K562 (cell line): ENCODE data around the gene SLTM. TPM values are rescaled to one million over a fixed set of nuclear protein-coding genes. Genes with fewer than 3 reads are reported as not detected.

ENCODE experiments used
- CBX3 ChIP-seq, 2 experiments: IDR thresholded peaks; 1 replicate in 1 of 2; 2 replicates in 1 of 2; pipeline ENCODE4 v1.6.1; 2012; ENCODE audit warnings: inconsistent platforms in 2 of 2, low read length in 2 of 2, borderline replicate concordance in 1 of 2, control low read depth in 1 of 2
- CBX8 ChIP-seq: fragments of 200-600 bp; sonication (generic); IDR thresholded peaks from 2 replicates; pipeline ENCODE4 v1.6.1; 2012; ENCODE audit warnings: borderline replicate concordance, mixed run types, low read depth, mild to moderate bottlenecking, moderate library complexity, mixed read lengths, low read length, control low read depth, inconsistent platforms; ENCODE audit not compliant: poor library complexity, severe bottlenecking; ENCODE audit errors: extremely low read depth
- CREB1 ChIP-seq, 2 experiments: sonication (generic) in 1 of 2; formaldehyde crosslinking in 1 of 2; IDR thresholded peaks; 2 replicates each; pipeline versions ENCODE4 v1.6.1 to v1.8.0; 2012 to 2022; ENCODE audit warnings: inconsistent platforms in 1 of 2, mild to moderate bottlenecking in 1 of 2, missing genetic modification reagents in 1 of 2, moderate library complexity in 1 of 2
- E2F3 ChIP-seq: fragments of 250-450 bp; sonication (Bioruptor Pico); IDR thresholded peaks from 2 replicates; pipeline ENCODE4 v1.4.0; 2020; ENCODE audit warnings: mild to moderate bottlenecking
- HIVEP1 ChIP-seq: fragments of 250-450 bp; sonication (Bioruptor Pico); IDR thresholded peaks from 2 replicates; pipeline ENCODE4 v1.4.0; 2020; ENCODE audit warnings: mild to moderate bottlenecking
- HNRNPUL1 ChIP-seq: fragments of 200-400 bp; formaldehyde crosslinking; IDR thresholded peaks from 2 replicates; pipeline ENCODE4 v1.6.1; 2017; ENCODE audit warnings: low read length
- MYC ChIP-seq, 2 experiments: fragments of 250-450 bp in 1 of 2; sonication (Bioruptor Pico) in 1 of 2; IDR thresholded peaks; 2 replicates each; pipeline versions ENCODE4 v1.5.1 to v1.6.1; 2012 to 2021; ENCODE audit warnings: low read depth in 2 of 2, borderline replicate concordance in 1 of 2, improper control_type of control experiment in 1 of 2, low read length in 1 of 2, mild to moderate bottlenecking in 1 of 2, moderate library complexity in 1 of 2
- NFE2 ChIP-seq: IDR thresholded peaks from 2 replicates; pipeline ENCODE4 v1.6.1; 2014; ENCODE audit warnings: antibody characterized with exemption, low read depth
- PHB2 ChIP-seq: fragments of 450-650 bp; IDR thresholded peaks from 2 replicates; pipeline ENCODE4 v1.6.1; 2017; ENCODE audit warnings: low read depth
- PHF20 ChIP-seq: fragments of 450-650 bp; IDR thresholded peaks from 2 replicates; pipeline ENCODE4 v1.6.1; 2018; ENCODE audit not compliant: partially characterized antibody
- SMAD4 ChIP-seq: fragments of 250-450 bp; sonication (Bioruptor Pico); conservative IDR thresholded peaks from 2 replicates; pipeline ENCODE4 v1.8.0; 2021; ENCODE audit warnings: inconsistent platforms, mild to moderate bottlenecking, moderate library complexity
- THRAP3 ChIP-seq: fragments of 450-650 bp; IDR thresholded peaks from 2 replicates; pipeline ENCODE4 v1.6.1; 2016; ENCODE audit warnings: mild to moderate bottlenecking, inconsistent platforms, borderline replicate concordance
- U2AF1 ChIP-seq: fragments of 200-400 bp; formaldehyde crosslinking; optimal IDR thresholded peaks from 2 replicates; pipeline ENCODE3; 2017; ENCODE audit warnings: mild to moderate bottlenecking, low read depth, low read length, moderate library complexity
- YBX1 ChIP-seq: fragments of 450-650 bp; IDR thresholded peaks from 2 replicates; pipeline ENCODE4 v1.7.1; 2016; ENCODE audit warnings: mild to moderate bottlenecking
- ZBTB8A ChIP-seq: fragments of 450-650 bp; IDR thresholded peaks from 2 replicates; pipeline ENCODE4 v1.6.1; 2018; ENCODE audit warnings: mild to moderate bottlenecking, moderate library complexity; ENCODE audit not compliant: partially characterized antibody
- ZNF124 ChIP-seq: sonication (generic); formaldehyde crosslinking; IDR thresholded peaks from 2 replicates; pipeline ENCODE4 v1.8.1; 2022; ENCODE audit warnings: missing genetic modification reagents
- ZNF239 ChIP-seq: fragments of 250-450 bp; sonication (Bioruptor Pico); IDR thresholded peaks from 2 replicates; pipeline ENCODE4 v1.4.0; 2020; ENCODE audit warnings: mild to moderate bottlenecking
- ZNF24 ChIP-seq: fragments of 450-650 bp; IDR thresholded peaks from 2 replicates; pipeline ENCODE4 v1.6.1; 2016
- ZNF551 ChIP-seq: fragments of 250-450 bp; sonication (Bioruptor Pico); IDR thresholded peaks from 2 replicates; pipeline ENCODE4 v1.5.0; 2021; ENCODE audit warnings: mild to moderate bottlenecking, moderate library complexity
- ZNF644 ChIP-seq: fragments of 200-800 bp; sonication (Bioruptor generic); IDR thresholded peaks from 2 replicates; pipeline ENCODE4 v1.6.1; 2016; ENCODE audit warnings: low read depth, missing genetic modification characterization, missing compliant biosample characterization
- polyA plus RNA-seq, 8 experiments: library from polyadenylated mRNA; depleted of rRNA in 4 of 8; stranded (reverse) in 5 of 8; unstranded in 3 of 8; fragments of >200 nt; fragmentation: Nextera tagmentation in 2 of 8; fragmentation: Illumina TruSeq in 1 of 8; extraction: Ambion mirVana in 2 of 8; extraction: Trizol in 1 of 8; gene quantifications; 2 replicates each; pipeline versions ENCODE4 v1.2.1 to v1.2.3, GENCODE V29; 2011 to 2014; ENCODE audit warnings: inconsistent platforms in 1 of 8, missing spikeins in 1 of 8
- total RNA-seq, 7 experiments: library from RNA; depleted of rRNA in 6 of 7; stranded (reverse); fragments of >200 nt in 6 of 7; fragmentation: Illumina TruSeq in 2 of 7; extraction: Trizol in 2 of 7; gene quantifications; 2 replicates each; pipeline versions ENCODE4 v1.2.1 to v1.2.3, GENCODE V29; 2011 to 2021; ENCODE audit warnings: low replicate concordance in 1 of 7
- TF ChIP-seq, protein P1 (sequence below): fragments of 150-350 bp; conservative IDR thresholded peaks from 2 replicates; pipeline ENCODE4 v1.6.1; 2014; ENCODE audit warnings: low read length
- TF ChIP-seq, protein P2 (sequence below): fragments of 450-650 bp; conservative IDR thresholded peaks from 2 replicates; pipeline ENCODE4 v1.6.1; 2016; ENCODE audit warnings: missing genetic modification characterization, low read depth, mild to moderate bottlenecking, control low read depth, missing compliant biosample characterization
- TF ChIP-seq, protein P3 (sequence below): fragments of 450-650 bp; conservative IDR thresholded peaks from 2 replicates; pipeline ENCODE4 v1.6.1; 2016; ENCODE audit warnings: missing genetic modification characterization, low read depth, mild to moderate bottlenecking, missing compliant biosample characterization, moderate library complexity

SLTM gene
- total and polyA plus RNA-seq, 9 of the 15 experiments (the other 6 are each of a cell fraction or from before 2014, with no cell fraction given): 39.5 to 163 (median 102) TPM

DNA sequence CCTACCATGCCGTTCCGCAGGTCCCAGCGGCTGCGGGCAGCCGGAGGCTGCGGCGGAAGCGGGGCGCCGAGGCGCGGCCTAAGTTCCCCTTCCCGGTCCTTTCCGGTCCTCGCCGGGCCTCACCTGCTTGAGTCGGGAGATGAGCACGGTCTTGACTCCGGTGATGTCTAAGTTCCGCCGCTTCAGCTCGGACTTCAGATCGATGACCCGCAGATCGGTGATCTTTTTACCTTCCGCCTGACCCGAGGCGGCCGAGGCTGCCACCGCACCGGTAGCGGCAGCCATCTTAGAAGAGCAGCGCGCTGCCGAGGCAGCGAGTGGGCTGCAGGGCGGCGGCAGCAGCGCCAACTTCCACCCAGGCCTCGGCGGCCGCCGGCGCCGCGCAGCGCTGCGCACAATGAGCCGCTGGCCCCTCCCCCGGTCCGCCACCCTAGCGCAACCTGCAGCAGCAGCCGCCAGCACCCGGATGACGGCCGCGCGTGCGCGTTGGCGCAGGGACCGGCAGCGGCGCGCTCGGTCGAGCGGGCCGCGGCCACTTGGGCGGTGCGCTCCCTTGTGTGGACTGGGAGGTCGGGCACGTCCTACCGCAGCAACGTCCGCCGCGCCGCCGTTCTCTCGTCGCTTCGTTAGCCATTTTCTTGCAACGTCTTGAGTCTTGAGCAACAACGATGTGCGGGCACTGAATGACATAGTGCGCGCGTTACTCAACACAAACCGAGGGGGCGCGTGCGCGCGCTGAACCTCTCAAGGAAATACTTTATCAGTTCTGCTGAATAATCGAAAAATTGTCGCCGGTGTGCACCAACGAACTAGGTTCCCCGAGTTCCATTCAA lies at the start of gene SLTM (continued):
- peak; percentile 31 for TF ChIP-seq U2AF1
- TF ChIP-seq CREB1 (IDR thresholded peaks at IDR 0.05): no peak; the same call in 1 of the 2 replicates
- peak; percentile 53; the same call in 1 of the 2 replicates for TF ChIP-seq CREB1 (CRISPR knock-in tag; IDR thresholded peaks at IDR 0.05)
- peak; percentile 62 for TF ChIP-seq SMAD4 (CRISPR knock-in tag)
- TF ChIP-seq ZNF239 (CRISPR knock-in tag): no peak
- no peak for TF ChIP-seq THRAP3
- no peak for TF ChIP-seq NFE2
- TF ChIP-seq, protein P1, sequence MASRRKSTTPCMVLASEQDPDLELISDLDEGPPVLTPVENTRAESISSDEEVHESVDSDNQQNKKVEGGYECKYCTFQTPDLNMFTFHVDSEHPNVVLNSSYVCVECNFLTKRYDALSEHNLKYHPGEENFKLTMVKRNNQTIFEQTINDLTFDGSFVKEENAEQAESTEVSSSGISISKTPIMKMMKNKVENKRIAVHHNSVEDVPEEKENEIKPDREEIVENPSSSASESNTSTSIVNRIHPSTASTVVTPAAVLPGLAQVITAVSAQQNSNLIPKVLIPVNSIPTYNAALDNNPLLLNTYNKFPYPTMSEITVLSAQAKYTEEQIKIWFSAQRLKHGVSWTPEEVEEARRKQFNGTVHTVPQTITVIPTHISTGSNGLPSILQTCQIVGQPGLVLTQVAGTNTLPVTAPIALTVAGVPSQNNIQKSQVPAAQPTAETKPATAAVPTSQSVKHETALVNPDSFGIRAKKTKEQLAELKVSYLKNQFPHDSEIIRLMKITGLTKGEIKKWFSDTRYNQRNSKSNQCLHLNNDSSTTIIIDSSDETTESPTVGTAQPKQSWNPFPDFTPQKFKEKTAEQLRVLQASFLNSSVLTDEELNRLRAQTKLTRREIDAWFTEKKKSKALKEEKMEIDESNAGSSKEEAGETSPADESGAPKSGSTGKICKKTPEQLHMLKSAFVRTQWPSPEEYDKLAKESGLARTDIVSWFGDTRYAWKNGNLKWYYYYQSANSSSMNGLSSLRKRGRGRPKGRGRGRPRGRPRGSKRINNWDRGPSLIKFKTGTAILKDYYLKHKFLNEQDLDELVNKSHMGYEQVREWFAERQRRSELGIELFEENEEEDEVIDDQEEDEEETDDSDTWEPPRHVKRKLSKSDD: peak; percentile 28; the same call in 1 of the 2 replicates
- no peak for TF ChIP-seq ZNF551 (CRISPR knock-in tag)
- TF ChIP-seq ZBTB8A: no peak
- no peak; a peak in 2 of 3 replicates for TF ChIP-seq CBX3 (IDR thresholded peaks at IDR 0.05; ENCODE audit: borderline replicate concordance in 1 of 2, low read length in 2 of 2)
- TF ChIP-seq, protein P2, sequence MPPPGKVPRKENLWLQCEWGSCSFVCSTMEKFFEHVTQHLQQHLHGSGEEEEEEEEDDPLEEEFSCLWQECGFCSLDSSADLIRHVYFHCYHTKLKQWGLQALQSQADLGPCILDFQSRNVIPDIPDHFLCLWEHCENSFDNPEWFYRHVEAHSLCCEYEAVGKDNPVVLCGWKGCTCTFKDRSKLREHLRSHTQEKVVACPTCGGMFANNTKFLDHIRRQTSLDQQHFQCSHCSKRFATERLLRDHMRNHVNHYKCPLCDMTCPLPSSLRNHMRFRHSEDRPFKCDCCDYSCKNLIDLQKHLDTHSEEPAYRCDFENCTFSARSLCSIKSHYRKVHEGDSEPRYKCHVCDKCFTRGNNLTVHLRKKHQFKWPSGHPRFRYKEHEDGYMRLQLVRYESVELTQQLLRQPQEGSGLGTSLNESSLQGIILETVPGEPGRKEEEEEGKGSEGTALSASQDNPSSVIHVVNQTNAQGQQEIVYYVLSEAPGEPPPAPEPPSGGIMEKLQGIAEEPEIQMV (tag): peak; percentile 82
- no peak for TF ChIP-seq YBX1
- TF ChIP-seq, protein P3, sequence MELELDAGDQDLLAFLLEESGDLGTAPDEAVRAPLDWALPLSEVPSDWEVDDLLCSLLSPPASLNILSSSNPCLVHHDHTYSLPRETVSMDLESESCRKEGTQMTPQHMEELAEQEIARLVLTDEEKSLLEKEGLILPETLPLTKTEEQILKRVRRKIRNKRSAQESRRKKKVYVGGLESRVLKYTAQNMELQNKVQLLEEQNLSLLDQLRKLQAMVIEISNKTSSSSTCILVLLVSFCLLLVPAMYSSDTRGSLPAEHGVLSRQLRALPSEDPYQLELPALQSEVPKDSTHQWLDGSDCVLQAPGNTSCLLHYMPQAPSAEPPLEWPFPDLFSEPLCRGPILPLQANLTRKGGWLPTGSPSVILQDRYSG (tag): no peak; the same call in 1 of the 2 replicates
- 0 out of 2 replicates have a peak, but pooled peaks have one; percentile 31 for TF ChIP-seq E2F3
- TF ChIP-seq PHB2: no peak
- TF ChIP-seq PHF20: peak; percentile 37
- no peak for TF ChIP-seq HNRNPUL1
- TF ChIP-seq ZNF124 (CRISPR knock-in tag): no peak
- no peak for TF ChIP-seq CBX8
- TF ChIP-seq ZNF24: 0 out of 2 replicates have a peak, but pooled peaks have one; percentile 55
- TF ChIP-seq ZNF644 (tag): peak; percentile 89
- peak; percentile 80 for TF ChIP-seq MYC (IDR thresholded peaks at IDR 0.05; ENCODE audit: low read depth, low read length)
- no peak for TF ChIP-seq MYC (CRISPR knock-in tag; IDR thresholded peaks at IDR 0.05; ENCODE audit: borderline replicate concordance, low read depth)
- TF ChIP-seq HIVEP1 (CRISPR knock-in tag): no peak
